ENCODE data around the gene CNKSR3. TPM values are rescaled to one million over a fixed set of nuclear protein-coding genes. Genes with fewer than 3 reads are reported as not detected.

The CNKSR3 gene
- total RNA-seq, 1 experiment from 2014 or later = 10.3 TPM

- no TSS peak for BruUV-seq (replicated peaks)
- POLR2A ChIA-PET (ENCODE audit: low non-redundant PET) = interaction anchor here (0.6 kb wide), 1 partner anchor 290 kb away, joined by 9 read pairs; no protein-coding TSS in a partner anchor
- intact Hi-C loops (cut with micrococcal nuclease; ENCODE audit: unreplicated experiment) = no loop called here
- Histone ChIP-seq H3K27ac (ENCODE audit: low read depth, low read length, poor library complexity, severe bottlenecking) (no peak overlapping the region), H3K36me3 (ENCODE audit: insufficient read depth, low read length, poor library complexity, severe bottlenecking) (no peaks in the 10 kb centered on the region), H3K27me3 (replicated peaks; ENCODE audit: insufficient read depth, low read depth, low read length, poor library complexity) (no peaks in the 10 kb centered on the region), H3K4me3 (ENCODE audit: low read depth, low read length, poor library complexity, severe bottlenecking) (no peak overlapping the region), H3K9me3 (ENCODE audit: low read depth, low read length, poor library complexity, severe bottlenecking) (no peaks in the 10 kb centered on the region), H3K4me1 (ENCODE audit: insufficient read depth, low read length, poor library complexity, severe bottlenecking) (peaks cover 31% of the 10 kb centered on the region)
- DNase-seq (ENCODE audit: low spot score) = no peak
- CTCF ChIA-PET = interaction anchor here (0.6 kb wide), 1 partner anchor 91 kb away, joined by 4 read pairs; no protein-coding TSS in a partner anchor
- TF ChIP-seq CTCF (conservative IDR thresholded peaks at IDR 0.05; ENCODE audit: low read depth, low read length) = no peak
- no peak for TF ChIP-seq EZH2 (IDR thresholded peaks at IDR 0.05; ENCODE audit: borderline replicate concordance, low read depth, low read length, poor library complexity, severe bottlenecking)
These were observed 65.1 kb downstream of the CNKSR3 start for GRCh38 chr6:154445417-154445816.

GRCh38 chr6:154441995-154442310 is 68.5 kb downstream of the CNKSR3 start:
- no peak for DNase-seq (ENCODE audit: low spot score)
- ChIA-PET POLR2A (ENCODE audit: low non-redundant PET) (no interaction called here), CTCF (no interaction called here)
- BruUV-seq (replicated peaks) = no TSS peak
- TF ChIP-seq CTCF (conservative IDR thresholded peaks at IDR 0.05; ENCODE audit: low read depth, low read length) (no peak), EZH2 (IDR thresholded peaks at IDR 0.05; ENCODE audit: borderline replicate concordance, low read depth, low read length, poor library complexity, severe bottlenecking) (no peak)
- no peak overlapping the region for H3K27ac ChIP-seq (ENCODE audit: low read depth, low read length, poor library complexity, severe bottlenecking)
- no peak overlapping the region for H3K4me3 ChIP-seq (ENCODE audit: low read depth, low read length, poor library complexity, severe bottlenecking)
- intact Hi-C loops (cut with micrococcal nuclease; ENCODE audit: unreplicated experiment) = no loop called here
- H3K4me1 ChIP-seq (ENCODE audit: insufficient read depth, low read length, poor library complexity, severe bottlenecking) = peaks cover 15% of the 10 kb centered on the region
- no peaks in the 10 kb centered on the region for H3K9me3 ChIP-seq (ENCODE audit: low read depth, low read length, poor library complexity, severe bottlenecking)
- no peaks in the 10 kb centered on the region for H3K27me3 ChIP-seq (replicated peaks; ENCODE audit: insufficient read depth, low read depth, low read length, poor library complexity)
- no peaks in the 10 kb centered on the region for H3K36me3 ChIP-seq (ENCODE audit: insufficient read depth, low read length, poor library complexity, severe bottlenecking)

- H3K36me3 ChIP-seq (ENCODE audit: insufficient read depth, low read length, poor library complexity, severe bottlenecking) = no peaks in the 10 kb centered on the region
- no peaks in the 10 kb centered on the region for H3K9me3 ChIP-seq (ENCODE audit: low read depth, low read length, poor library complexity, severe bottlenecking)
- POLR2A ChIA-PET (ENCODE audit: low non-redundant PET) = no interaction called here
- BruUV-seq (replicated peaks) = no TSS peak
- CTCF ChIA-PET = no interaction called here
- H3K4me3 ChIP-seq (ENCODE audit: low read depth, low read length, poor library complexity, severe bottlenecking) = no peak overlapping the region
- DNase-seq (ENCODE audit: low spot score) = no peak
- H3K4me1 ChIP-seq (ENCODE audit: insufficient read depth, low read length, poor library complexity, severe bottlenecking) = peaks cover 5% of the 10 kb centered on the region
- intact Hi-C loops (cut with micrococcal nuclease; ENCODE audit: unreplicated experiment) = no loop called here
- H3K27ac ChIP-seq (ENCODE audit: low read depth, low read length, poor library complexity, severe bottlenecking) = no peak overlapping the region
- TF ChIP-seq CTCF (conservative IDR thresholded peaks at IDR 0.05; ENCODE audit: low read depth, low read length) (no peak), EZH2 (IDR thresholded peaks at IDR 0.05; ENCODE audit: borderline replicate concordance, low read depth, low read length, poor library complexity, severe bottlenecking) (no peak)
- H3K27me3 ChIP-seq (replicated peaks; ENCODE audit: insufficient read depth, low read depth, low read length, poor library complexity) = no peaks in the 10 kb centered on the region
These were observed 70.0 kb downstream of the CNKSR3 start for GRCh38 chr6:154440422-154441043.
